Mesangial cell (primary cell): ENCODE data around the gene CARM1. TPM values are rescaled to one million over a fixed set of nuclear protein-coding genes. Genes with fewer than 3 reads are reported as not detected.

Experiments
- total RNA-seq: library from RNA; depleted of rRNA; stranded (reverse); fragments of >200 nt; gene quantifications from 2 replicates; pipeline ENCODE4 v1.2.3, GENCODE V29; 2015

The CARM1 gene
- 53.9 and 67.5 TPM in 2 replicates for total RNA-seq

DNA sequence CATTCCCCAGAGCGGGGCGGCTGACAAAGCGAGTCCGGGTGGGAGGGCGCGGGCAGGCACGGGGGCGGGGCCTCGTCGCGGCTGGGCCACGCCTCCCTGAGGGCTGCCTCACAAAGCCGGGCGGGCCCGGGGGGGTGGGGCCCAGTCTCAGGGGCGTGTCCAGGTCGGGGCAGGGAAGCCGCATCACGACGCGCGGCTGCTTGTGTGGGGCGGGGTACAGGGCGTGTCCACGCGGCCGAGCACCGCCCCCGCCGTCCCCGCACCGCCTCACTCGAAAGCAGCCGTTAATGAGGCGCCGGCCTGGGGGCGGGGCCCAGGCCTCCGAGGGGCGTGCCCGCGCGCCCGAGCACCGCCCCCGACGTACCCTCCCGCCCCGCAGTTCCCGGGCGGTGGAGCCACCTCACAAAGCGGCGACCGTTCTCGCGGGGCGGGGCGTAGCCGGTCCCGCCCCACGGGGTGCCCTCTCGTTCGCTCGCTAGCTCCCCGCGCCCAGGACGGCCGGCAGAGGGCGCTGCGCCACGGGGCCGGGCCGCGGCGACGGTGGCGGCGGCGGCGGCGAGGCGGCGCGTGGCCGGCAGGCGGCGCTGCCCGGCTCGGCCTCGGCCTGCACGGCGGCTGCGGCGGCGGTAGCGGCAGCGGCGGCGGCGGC, at the start of gene CARM1:
Gene CARM1, plus strand, starts transcription at position 599 of the 649 bp plus-strand sequence. CDS start 150 bp downstream, outside the sequence.

DNA sequence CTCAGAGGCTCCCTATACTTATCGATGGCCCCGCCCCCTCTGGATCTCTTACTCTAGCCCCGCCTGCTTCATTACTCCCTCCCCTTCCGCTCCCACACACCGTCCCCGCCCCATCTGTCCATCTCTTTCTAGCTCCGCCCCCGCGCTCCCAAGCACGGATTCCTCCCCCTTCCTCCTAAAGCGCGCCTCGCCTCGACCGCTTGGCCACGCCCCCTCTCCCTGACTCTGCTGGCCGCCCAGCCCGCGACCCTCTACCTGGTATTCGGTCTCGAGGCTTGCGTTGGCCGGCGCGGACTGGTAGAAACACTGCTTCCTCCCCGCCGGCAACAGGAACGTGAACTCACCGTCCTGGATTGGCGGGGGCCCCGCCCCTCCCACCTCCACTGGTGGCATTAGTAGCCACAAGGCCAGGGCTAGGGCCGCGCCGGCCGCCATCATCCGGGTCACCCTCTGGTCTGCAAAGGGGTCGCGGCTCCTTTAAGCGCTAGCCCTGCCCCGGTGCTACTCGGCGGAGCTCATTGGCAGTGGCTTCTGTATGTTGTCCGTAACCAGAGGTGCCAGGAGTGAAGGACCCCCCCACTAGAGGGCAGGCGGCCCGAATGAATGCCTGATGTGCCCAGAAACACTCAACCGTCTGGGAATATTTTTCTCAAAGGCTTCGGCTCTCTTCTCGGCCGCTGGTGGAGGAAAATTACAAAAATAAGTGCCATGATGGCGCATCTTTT, 35.4 kb upstream of the CARM1 start, which contains the start of gene TMED1:
Gene TMED1, minus strand, starts transcription at position 459 of the 725 bp plus-strand sequence. Its CDS starts 21 bp downstream, at position 438.

DNA sequence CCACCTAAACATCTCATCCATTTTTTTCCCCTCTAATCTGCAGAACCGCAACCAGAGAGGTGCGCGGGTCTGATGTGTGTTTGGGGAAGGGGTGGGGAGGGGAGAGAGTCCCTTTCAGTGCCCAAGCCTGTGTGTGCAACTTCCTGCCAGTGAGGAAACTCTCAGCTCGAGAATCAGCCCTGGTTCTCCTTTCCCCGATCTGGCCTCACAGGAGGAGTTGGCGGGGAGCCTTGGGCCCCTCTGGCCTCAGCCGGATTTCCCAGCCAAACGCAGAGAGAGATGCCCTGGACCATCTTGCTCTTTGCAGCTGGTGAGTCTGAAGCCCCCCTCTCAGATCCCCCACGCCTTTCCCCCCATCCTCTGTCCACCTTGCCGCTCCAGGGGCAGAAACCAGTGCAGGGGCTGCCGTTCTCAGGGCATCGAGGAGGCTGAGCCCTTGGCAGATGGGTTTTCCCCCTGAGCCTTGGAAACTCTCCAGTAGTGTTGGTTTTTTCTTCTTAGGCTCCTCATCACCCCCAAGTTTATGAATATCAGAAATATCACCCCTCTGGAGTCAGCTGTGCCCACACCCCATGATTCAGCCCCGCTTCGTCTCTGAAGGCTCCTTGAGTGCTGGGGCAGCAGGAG, 23.0 kb upstream of the CARM1 start, which contains the start of gene C19orf38:
Gene C19orf38, plus strand, starts transcription at position 186 of the 627 bp plus-strand sequence. Its CDS starts 94 bp downstream, at position 280.

DNA sequence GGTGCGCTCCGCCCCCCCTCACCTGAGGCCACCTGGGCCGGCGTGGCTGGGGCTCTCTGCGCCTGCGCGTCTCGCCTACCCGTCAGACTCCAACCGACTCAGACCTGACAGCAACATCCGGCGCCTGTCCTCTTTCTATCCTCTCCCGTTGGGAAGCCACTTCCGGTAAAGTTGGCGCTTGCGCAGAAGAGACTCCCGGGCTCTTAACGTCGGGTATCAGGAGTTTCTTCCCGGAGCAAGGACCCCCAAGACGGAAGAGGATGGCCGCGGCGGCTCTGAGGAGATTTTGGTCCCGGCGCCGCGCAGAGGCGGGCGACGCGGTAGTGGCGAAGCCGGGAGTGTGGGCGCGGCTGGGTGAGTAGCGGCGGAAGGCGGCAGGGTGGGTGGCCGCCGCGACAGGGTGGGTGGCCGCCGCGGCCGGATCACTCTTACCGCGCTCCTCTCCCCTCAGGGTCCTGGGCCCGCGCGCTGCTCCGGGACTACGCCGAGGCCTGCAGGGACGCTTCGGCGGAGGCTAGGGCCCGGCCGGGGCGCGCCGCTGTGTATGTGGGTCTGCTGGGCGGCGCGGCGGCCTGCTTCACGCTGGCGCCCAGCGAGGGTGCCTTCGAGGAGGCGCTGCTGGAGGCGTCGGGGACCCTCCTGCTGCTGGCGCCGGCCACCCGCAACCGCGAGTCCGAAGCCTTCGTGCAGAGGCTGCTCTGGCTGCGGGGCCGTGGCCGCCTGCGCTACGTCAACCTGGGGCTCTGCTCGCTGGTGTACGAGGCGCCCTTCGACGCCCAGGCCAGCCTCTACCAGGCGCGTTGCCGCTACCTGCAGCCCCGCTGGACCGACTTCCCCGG, 57.4 kb downstream of the CARM1 start, which contains the start of the genes TIMM29 and YIPF2:
Gene TIMM29, plus strand, starts transcription at position 249 of the 839 bp plus-strand sequence. Its CDS starts 12 bp downstream, at position 261.
Gene YIPF2, minus strand, starts transcription at position 77 of the 839 bp plus-strand sequence. CDS start 229 bp downstream, outside the sequence.

DNA sequence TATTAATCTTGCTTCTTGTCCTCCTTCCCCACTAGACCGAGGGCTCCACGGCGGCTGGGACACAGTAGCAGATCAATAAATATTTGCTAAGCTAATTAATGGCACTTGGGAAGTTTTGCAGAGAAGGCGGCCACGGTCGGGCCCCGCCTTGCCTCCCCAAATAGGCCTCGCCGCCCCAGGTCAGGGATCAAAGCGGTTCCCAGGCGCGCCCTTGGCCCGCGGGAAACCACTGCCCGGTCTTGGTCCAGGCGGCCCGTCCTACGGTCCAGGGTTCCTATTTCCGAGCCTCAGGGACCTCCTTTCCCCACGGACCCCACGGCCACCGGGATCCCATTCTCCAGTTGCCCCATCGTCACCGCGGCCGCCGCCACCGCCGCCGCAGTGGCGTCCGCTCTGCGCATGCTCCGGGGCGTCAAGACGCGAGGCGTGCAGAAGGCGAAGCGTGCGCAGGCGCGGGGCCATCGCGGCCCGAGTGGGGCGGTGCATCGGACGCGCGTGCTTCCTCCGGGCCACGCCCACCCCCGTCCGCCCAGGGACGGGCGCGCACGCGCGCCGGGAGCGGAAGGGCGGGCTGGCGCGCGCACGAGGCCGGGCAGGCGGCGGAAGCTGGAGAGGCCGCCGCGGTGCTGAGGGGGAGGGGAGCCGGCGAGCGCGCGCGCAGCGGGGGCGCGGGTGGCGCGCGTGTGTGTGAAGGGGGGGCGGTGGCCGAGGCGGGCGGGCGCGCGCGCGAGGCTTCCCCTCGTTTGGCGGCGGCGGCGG, 89.1 kb downstream of the CARM1 start, which contains the start of gene SMARCA4:
Gene SMARCA4, plus strand, starts transcription at position 717 of the 759 bp plus-strand sequence. CDS start 23,122 bp downstream, outside the sequence.

Other genes starting within 250 kb of the CARM1 start
- 37.2 and 147 TPM in 2 replicates for gene SLC44A2, start 246.0 kb upstream of the CARM1 start, total RNA-seq
- gene ILF3, start 217.2 kb upstream of the CARM1 start, total RNA-seq: 108 and 155 TPM in 2 replicates
- gene QTRT1, start 170.1 kb upstream of the CARM1 start, total RNA-seq: 30.8 and 33.2 TPM in 2 replicates
- 127 and 194 TPM in 2 replicates for gene DNM2, start 153.5 kb upstream of the CARM1 start, total RNA-seq
- 49.3 and 54.4 TPM in 2 replicates for gene TMED1, start 35.3 kb upstream of the CARM1 start, total RNA-seq
- gene C19orf38, start 23.1 kb upstream of the CARM1 start, total RNA-seq: not detected in 2 replicates
- gene YIPF2, start 57.1 kb downstream of the CARM1 start, total RNA-seq: 72.0 and 118 TPM in 2 replicates
- 29.2 and 43.1 TPM in 2 replicates for gene TIMM29, start 57.3 kb downstream of the CARM1 start, total RNA-seq
- 131 and 139 TPM in 2 replicates for gene SMARCA4, start 89.5 kb downstream of the CARM1 start, total RNA-seq
- 154 and 214 TPM in 2 replicates for gene LDLR, start 217.9 kb downstream of the CARM1 start, total RNA-seq